22Rv1 (cell line): ENCODE results near the gene ABCB8.

ENCODE experiments used
- ZFX ChIP-seq: fragments of 450-650 bp; IDR thresholded peaks from 2 replicates; pipeline ENCODE4 v1.6.1; 2017; ENCODE audit warnings: antibody characterized with exemption, borderline replicate concordance
- TF ChIP-seq, protein P1 (sequence below): fragments of 450-650 bp; IDR thresholded peaks from 2 replicates; pipeline ENCODE4 v1.5.1; 2017; ENCODE audit warnings: mild to moderate bottlenecking

- TF ChIP-seq, protein P1, sequence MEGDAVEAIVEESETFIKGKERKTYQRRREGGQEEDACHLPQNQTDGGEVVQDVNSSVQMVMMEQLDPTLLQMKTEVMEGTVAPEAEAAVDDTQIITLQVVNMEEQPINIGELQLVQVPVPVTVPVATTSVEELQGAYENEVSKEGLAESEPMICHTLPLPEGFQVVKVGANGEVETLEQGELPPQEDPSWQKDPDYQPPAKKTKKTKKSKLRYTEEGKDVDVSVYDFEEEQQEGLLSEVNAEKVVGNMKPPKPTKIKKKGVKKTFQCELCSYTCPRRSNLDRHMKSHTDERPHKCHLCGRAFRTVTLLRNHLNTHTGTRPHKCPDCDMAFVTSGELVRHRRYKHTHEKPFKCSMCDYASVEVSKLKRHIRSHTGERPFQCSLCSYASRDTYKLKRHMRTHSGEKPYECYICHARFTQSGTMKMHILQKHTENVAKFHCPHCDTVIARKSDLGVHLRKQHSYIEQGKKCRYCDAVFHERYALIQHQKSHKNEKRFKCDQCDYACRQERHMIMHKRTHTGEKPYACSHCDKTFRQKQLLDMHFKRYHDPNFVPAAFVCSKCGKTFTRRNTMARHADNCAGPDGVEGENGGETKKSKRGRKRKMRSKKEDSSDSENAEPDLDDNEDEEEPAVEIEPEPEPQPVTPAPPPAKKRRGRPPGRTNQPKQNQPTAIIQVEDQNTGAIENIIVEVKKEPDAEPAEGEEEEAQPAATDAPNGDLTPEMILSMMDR = no peak
- no peak for TF ChIP-seq ZFX
Measured at GRCh38 chr7:150998341-150998740, 29.9 kb upstream of the ABCB8 start.
